Parathyroid adenoma (tissue), 2 donors: Measurements from ENCODE around the gene OR4D1.

Experiments
- H2AFZ ChIP-seq: fragments of 300-600 bp; sonication (generic); one replicate; pipeline ENCODE4 v1.7.0; 2017; ENCODE audit warnings: antibody characterized with exemption, mild to moderate bottlenecking
- H3K27ac ChIP-seq: fragments of 300-600 bp; sonication (generic); one replicate; pipeline ENCODE4 v1.7.0; 2017
- H3K27me3 ChIP-seq: fragments of 300-600 bp; sonication (generic); one replicate; pipeline ENCODE4 v1.7.0; 2017; ENCODE audit warnings: low read length; ENCODE audit not compliant: control insufficient read depth, insufficient read depth
- H3K36me3 ChIP-seq: fragments of 300-600 bp; sonication (generic); one replicate; pipeline ENCODE4 v1.7.0; 2017; ENCODE audit warnings: low read length; ENCODE audit not compliant: control insufficient read depth, insufficient read depth
- H3K4me1 ChIP-seq: fragments of 300-600 bp; sonication (generic); one replicate; pipeline ENCODE4 v1.7.0; 2017; ENCODE audit warnings: control low read depth
- H3K4me2 ChIP-seq: fragments of 300-600 bp; sonication (generic); one replicate; pipeline ENCODE4 v1.7.0; 2017; ENCODE audit warnings: low read length
- H3K4me3 ChIP-seq: fragments of 300-600 bp; sonication (generic); one replicate; pipeline ENCODE4 v1.7.0; 2017; ENCODE audit warnings: low read depth, low read length
- H3K79me2 ChIP-seq: fragments of 300-600 bp; sonication (generic); one replicate; pipeline ENCODE4 v1.7.0; 2017; ENCODE audit warnings: control low read depth
- H3K9ac ChIP-seq: fragments of 300-600 bp; sonication (generic); one replicate; pipeline ENCODE4 v1.7.0; 2017; ENCODE audit warnings: mild to moderate bottlenecking
- H3K9me3 ChIP-seq: fragments of 300-600 bp; sonication (generic); one replicate; pipeline ENCODE4 v1.7.0; 2017; ENCODE audit warnings: low read length; ENCODE audit not compliant: control insufficient read depth
- TF ChIP-seq, protein P1 (sequence below): fragments of 300-600 bp; sonication (generic); IDR thresholded peaks from one replicate; pipeline ENCODE4 v1.7.0; 2017; ENCODE audit warnings: antibody characterized with exemption, mild to moderate bottlenecking
- donor health status: primary hyperparathyroidism.

Gene OR4D1

DNA sequence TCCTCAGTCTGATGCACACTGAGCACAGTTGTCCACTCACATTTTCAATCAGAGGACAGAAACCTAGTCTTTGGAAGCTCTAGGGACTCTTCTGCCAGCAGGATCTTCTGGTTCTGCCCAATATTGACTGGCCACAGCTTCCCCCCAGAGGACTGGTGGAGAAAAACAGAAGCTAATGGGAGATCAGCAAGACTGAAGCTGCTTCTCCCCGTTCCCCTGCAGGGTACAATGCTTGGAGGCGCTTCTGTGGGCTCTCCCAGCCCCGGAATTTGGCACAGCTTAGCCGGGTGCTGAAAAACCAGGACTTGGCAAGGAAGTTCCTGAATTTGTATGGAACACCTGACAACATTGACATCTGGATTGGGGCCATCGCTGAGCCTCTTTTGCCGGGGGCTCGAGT, 54.7 kb downstream of the OR4D1 start:
- H3K36me3 ChIP-seq, result no peaks in the 10 kb centered on the region
- no peak overlapping the region for H3K27ac ChIP-seq
- no peaks in the 10 kb centered on the region for H3K9me3 ChIP-seq

DNA sequence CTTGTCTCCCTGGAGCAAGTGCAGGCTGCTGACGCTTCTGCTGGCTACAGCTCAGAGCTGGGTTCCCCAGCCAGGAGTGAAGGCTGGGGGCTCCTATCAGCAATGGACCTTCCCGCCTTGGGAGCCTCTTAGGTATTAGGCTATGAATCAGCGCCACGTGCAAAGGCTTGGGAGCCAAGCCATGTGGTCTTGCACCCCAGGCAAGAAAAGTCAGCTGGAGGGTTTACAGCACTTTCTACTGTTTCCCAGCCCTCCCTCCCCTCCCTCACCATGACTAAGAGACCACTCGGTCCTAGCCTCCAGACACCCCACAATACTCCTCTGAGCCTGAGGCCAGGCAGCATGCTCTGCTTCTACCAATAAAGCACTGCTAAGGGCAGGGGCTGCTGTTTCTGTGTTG, 56.6 kb downstream of the OR4D1 start:
- H3K4me1 ChIP-seq, result no peaks in the 10 kb centered on the region
- H3K36me3 ChIP-seq, result no peaks in the 10 kb centered on the region
- no peaks in the 10 kb centered on the region for H3K79me2 ChIP-seq
- H3K4me3 ChIP-seq, result no peak overlapping the region
- no peaks in the 10 kb centered on the region for H3K9me3 ChIP-seq
- no peak overlapping the region for H3K27ac ChIP-seq
- no peak overlapping the region for H3K4me2 ChIP-seq
- no peak overlapping the region for H3K9ac ChIP-seq
- TF ChIP-seq, protein P1, sequence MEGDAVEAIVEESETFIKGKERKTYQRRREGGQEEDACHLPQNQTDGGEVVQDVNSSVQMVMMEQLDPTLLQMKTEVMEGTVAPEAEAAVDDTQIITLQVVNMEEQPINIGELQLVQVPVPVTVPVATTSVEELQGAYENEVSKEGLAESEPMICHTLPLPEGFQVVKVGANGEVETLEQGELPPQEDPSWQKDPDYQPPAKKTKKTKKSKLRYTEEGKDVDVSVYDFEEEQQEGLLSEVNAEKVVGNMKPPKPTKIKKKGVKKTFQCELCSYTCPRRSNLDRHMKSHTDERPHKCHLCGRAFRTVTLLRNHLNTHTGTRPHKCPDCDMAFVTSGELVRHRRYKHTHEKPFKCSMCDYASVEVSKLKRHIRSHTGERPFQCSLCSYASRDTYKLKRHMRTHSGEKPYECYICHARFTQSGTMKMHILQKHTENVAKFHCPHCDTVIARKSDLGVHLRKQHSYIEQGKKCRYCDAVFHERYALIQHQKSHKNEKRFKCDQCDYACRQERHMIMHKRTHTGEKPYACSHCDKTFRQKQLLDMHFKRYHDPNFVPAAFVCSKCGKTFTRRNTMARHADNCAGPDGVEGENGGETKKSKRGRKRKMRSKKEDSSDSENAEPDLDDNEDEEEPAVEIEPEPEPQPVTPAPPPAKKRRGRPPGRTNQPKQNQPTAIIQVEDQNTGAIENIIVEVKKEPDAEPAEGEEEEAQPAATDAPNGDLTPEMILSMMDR, result no peak
- no peak overlapping the region for H2AFZ ChIP-seq
- no peaks in the 10 kb centered on the region for H3K27me3 ChIP-seq

More for the DNA sequence above, 54.7 kb downstream of the OR4D1 start:
- H3K4me2 ChIP-seq, result no peak overlapping the region
- H2AFZ ChIP-seq, result no peak overlapping the region
- no peak overlapping the region for H3K4me3 ChIP-seq
- no peak overlapping the region for H3K9ac ChIP-seq
- H3K79me2 ChIP-seq, result no peaks in the 10 kb centered on the region
- TF ChIP-seq, protein P1, result no peak
- no peaks in the 10 kb centered on the region for H3K4me1 ChIP-seq
- no peaks in the 10 kb centered on the region for H3K27me3 ChIP-seq

DNA sequence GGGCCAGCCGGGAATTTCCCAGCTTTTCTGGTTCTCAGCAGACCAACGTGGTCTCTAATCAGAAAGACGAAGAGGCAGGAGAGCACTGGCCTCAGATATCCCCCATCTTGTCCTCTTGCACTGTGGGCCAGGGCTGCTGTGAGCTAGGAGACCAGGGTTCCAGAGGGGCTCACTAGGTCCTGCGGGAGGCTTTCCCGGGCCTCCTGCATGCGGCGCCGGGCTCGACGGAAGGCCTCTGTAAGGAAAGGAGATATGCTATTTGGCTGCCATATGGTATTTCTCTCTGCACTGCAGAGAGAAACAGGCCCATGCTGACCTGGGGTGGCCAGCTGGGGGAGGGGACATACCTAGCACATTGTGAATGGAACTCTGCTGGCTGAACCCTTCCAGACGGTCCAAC, 57.8 kb downstream of the OR4D1 start:
- Histone ChIP-seq H3K79me2 (no peaks in the 10 kb centered on the region), H3K4me1 (no peaks in the 10 kb centered on the region), H3K36me3 (no peaks in the 10 kb centered on the region), H3K27ac (no peak overlapping the region), H3K4me3 (no peak overlapping the region), H3K9me3 (no peaks in the 10 kb centered on the region), H3K27me3 (no peaks in the 10 kb centered on the region), H2AFZ (no peak overlapping the region), H3K9ac (no peak overlapping the region), H3K4me2 (no peak overlapping the region)
- TF ChIP-seq, protein P1, result no peak

DNA sequence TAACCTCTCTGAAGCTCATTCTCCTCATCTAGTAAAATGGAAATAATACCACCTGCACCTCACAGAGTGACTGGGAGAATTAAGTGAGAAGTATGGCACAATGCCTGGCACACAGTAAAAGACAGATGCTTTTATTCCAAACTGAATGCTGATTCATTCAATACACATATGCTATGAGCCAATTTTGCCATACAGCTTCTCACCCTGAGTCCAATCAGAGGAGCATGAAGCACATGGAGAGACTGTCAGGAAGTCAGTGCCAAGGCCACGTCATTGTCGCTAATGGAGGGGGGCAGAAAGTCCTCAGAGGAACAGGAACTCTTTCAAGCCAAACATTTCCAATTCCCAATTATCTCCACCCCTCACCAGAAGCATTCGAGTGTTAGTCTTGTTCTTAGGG, 59.3 kb downstream of the OR4D1 start:
- no peak overlapping the region for H3K4me2 ChIP-seq
- no peak overlapping the region for H3K27ac ChIP-seq
- H3K36me3 ChIP-seq, result no peaks in the 10 kb centered on the region
- TF ChIP-seq, protein P1, result no peak
- no peak overlapping the region for H3K4me3 ChIP-seq
- H3K79me2 ChIP-seq, result no peaks in the 10 kb centered on the region
- H3K9ac ChIP-seq, result no peak overlapping the region
- no peaks in the 10 kb centered on the region for H3K9me3 ChIP-seq
- no peak overlapping the region for H2AFZ ChIP-seq
- no peaks in the 10 kb centered on the region for H3K4me1 ChIP-seq
- no peaks in the 10 kb centered on the region for H3K27me3 ChIP-seq

DNA sequence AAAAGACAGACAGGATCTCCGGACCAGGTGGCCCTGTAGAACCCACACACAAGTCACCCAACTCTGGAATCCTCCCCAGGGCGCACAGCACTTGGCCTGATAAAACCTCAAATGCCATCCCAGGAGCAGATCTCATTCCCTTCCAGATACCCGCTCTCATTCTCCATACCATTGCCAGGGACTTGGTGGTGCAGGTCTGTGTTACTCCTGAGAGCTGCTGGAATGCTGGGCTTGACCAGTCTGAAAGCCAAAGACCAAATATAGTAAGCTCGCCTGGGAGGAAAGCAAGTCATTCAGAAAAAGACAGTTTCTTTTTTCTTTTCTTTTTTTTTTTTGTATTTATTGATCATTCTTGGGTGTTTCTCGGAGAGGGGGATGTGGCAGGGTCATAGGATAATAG, 60.2 kb downstream of the OR4D1 start:
- H3K4me3 ChIP-seq, result no peak overlapping the region
- H3K4me1 ChIP-seq, result no peaks in the 10 kb centered on the region
- H3K9ac ChIP-seq, result no peak overlapping the region
- H3K79me2 ChIP-seq, result no peaks in the 10 kb centered on the region
- no peak overlapping the region for H2AFZ ChIP-seq
- no peaks in the 10 kb centered on the region for H3K27me3 ChIP-seq
- TF ChIP-seq, protein P1, result no peak
- H3K27ac ChIP-seq, result no peak overlapping the region
- no peaks in the 10 kb centered on the region for H3K9me3 ChIP-seq
- no peaks in the 10 kb centered on the region for H3K36me3 ChIP-seq
- no peak overlapping the region for H3K4me2 ChIP-seq
